Liver (tissue), 3 donors: ENCODE data around the gene TMSB15C.

Experiments
- ATF3 ChIP-seq: IDR thresholded peaks from 2 replicates; pipeline ENCODE4 v1.6.1; 2016; ENCODE audit warnings: antibody characterized with exemption
- HNF4A ChIP-seq, 2 donors: conservative IDR thresholded peaks; 2 replicates each; pipeline ENCODE4 v1.6.1; 2016; ENCODE audit warnings: antibody characterized with exemption in 2 of 2, mild to moderate bottlenecking in 2 of 2
- MAX ChIP-seq: IDR thresholded peaks from 2 replicates; pipeline ENCODE4 v1.6.1; 2016; ENCODE audit warnings: antibody characterized with exemption
- NR2F2 ChIP-seq: IDR thresholded peaks from 2 replicates; pipeline ENCODE4 v1.6.1; 2016; ENCODE audit warnings: antibody characterized with exemption
- RAD21 ChIP-seq, 2 donors: IDR thresholded peaks; 2 replicates each; pipeline ENCODE4 v1.6.1; 2016; ENCODE audit warnings: antibody characterized with exemption in 2 of 2, mild to moderate bottlenecking in 2 of 2
- REST ChIP-seq: IDR thresholded peaks from 2 replicates; pipeline ENCODE4 v1.6.1; 2016; ENCODE audit warnings: antibody characterized with exemption, mild to moderate bottlenecking
- RXRA ChIP-seq, 2 donors: IDR thresholded peaks; 2 replicates each; pipeline ENCODE4 v1.6.1; 2017 to 2018; ENCODE audit warnings: antibody characterized with exemption in 2 of 2, mild to moderate bottlenecking in 1 of 2
- TAF1 ChIP-seq: conservative IDR thresholded peaks from 2 replicates; pipeline ENCODE4 v1.6.1; 2016; ENCODE audit warnings: antibody characterized with exemption, mild to moderate bottlenecking
- YY1 ChIP-seq: IDR thresholded peaks from 2 replicates; pipeline ENCODE4 v1.6.1; 2016; ENCODE audit warnings: antibody characterized with exemption, mild to moderate bottlenecking
- TF ChIP-seq, protein P1 (sequence below): fragments of 150-350 bp; IDR thresholded peaks from 2 replicates; pipeline ENCODE4 v1.5.1; 2017; ENCODE audit warnings: improper control_type of control experiment, low read depth, low read length; ENCODE audit not compliant: missing input control
- TF ChIP-seq, protein P2 (sequence below): IDR thresholded peaks from 2 replicates; pipeline ENCODE4 v1.6.1; 2016; ENCODE audit warnings: antibody characterized with exemption
- donor health status: healthy.
- donor health status: healthy.

DNA sequence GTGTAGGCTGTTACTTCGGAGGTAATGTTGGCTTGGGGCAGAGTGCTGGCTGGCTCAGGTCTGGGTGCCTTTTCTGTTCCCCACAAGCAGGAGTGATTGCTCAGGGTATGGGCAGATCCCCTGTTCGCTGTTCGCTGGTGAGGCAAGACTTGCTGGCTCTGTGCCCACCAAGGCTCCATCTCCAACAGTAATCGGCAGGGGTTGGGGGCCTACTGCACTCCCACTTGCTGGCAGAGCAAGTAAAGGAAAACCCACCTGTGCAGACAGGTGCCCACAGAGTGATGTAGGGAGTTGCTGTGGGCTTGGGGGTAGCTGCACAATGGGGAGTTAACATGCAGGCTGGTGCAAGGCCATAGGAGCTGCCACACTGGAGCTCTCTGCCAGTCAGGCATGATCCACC lies 8.0 kb upstream of the TMSB15C start:
- no peak for TF ChIP-seq RXRA (IDR thresholded peaks at IDR 0.05)
- TF ChIP-seq ATF3, result no peak
- TF ChIP-seq, protein P1, sequence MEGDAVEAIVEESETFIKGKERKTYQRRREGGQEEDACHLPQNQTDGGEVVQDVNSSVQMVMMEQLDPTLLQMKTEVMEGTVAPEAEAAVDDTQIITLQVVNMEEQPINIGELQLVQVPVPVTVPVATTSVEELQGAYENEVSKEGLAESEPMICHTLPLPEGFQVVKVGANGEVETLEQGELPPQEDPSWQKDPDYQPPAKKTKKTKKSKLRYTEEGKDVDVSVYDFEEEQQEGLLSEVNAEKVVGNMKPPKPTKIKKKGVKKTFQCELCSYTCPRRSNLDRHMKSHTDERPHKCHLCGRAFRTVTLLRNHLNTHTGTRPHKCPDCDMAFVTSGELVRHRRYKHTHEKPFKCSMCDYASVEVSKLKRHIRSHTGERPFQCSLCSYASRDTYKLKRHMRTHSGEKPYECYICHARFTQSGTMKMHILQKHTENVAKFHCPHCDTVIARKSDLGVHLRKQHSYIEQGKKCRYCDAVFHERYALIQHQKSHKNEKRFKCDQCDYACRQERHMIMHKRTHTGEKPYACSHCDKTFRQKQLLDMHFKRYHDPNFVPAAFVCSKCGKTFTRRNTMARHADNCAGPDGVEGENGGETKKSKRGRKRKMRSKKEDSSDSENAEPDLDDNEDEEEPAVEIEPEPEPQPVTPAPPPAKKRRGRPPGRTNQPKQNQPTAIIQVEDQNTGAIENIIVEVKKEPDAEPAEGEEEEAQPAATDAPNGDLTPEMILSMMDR, result no peak
- TF ChIP-seq YY1, result no peak
- TF ChIP-seq, protein P2, sequence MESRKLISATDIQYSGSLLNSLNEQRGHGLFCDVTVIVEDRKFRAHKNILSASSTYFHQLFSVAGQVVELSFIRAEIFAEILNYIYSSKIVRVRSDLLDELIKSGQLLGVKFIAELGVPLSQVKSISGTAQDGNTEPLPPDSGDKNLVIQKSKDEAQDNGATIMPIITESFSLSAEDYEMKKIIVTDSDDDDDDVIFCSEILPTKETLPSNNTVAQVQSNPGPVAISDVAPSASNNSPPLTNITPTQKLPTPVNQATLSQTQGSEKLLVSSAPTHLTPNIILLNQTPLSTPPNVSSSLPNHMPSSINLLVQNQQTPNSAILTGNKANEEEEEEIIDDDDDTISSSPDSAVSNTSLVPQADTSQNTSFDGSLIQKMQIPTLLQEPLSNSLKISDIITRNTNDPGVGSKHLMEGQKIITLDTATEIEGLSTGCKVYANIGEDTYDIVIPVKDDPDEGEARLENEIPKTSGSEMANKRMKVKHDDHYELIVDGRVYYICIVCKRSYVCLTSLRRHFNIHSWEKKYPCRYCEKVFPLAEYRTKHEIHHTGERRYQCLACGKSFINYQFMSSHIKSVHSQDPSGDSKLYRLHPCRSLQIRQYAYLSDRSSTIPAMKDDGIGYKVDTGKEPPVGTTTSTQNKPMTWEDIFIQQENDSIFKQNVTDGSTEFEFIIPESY, result no peak
- TF ChIP-seq REST, result no peak
- no peak for TF ChIP-seq TAF1
- TF ChIP-seq NR2F2, result no peak
- TF ChIP-seq MAX, result no peak
- TF ChIP-seq HNF4A (conservative IDR thresholded peaks at IDR 0.05), result no peak
- TF ChIP-seq RAD21 (IDR thresholded peaks at IDR 0.05), result no peak
